ENCODE measurements around the gene EML1. TPM values are rescaled to one million over a fixed set of nuclear protein-coding genes. Genes with fewer than 3 reads are reported as not detected.

Gene EML1
- total and polyA plus RNA-seq, 8 donors = 5.8 to 66.5 (median 34.8) TPM

DNA sequence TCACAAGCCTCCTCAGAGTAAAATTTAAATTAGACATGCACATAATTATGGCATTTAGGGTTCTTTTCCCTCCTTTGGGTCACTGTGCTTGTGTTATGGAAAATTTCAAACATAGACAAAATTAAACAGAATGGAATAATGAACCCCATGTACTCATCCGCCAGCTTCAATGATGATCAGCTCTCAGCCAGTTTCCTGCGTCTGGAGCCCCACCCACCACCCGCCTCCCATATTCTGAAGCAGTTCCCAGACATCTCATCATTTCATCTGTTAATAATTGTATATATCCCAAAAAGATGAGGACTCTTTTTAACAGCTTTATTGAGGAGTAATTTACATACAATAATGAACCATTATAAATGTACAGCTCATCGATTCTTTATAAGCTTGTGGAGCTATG, 128.2 kb downstream of the EML1 start:
- Histone ChIP-seq H3K27me3 (no peaks in the 10 kb centered on the region), H3K4me3 (no peak overlapping the region), H3K4me1 (no peaks in the 10 kb centered on the region), H3K9me3 (no peaks in the 10 kb centered on the region), H3K36me3 (peaks cover 0 to 83% (median 53%) of the 10 kb centered on the region in 4 donors), H3K27ac (no peak overlapping the region)
- WGBS, 5 donors = 90 to 98% (median 96%) methylated on average over 4 of the region's 4 CpGs
- TF ChIP-seq POLR2AphosphoS5 (IDR thresholded peaks at IDR 0.05) (no peak), EP300 (IDR thresholded peaks at IDR 0.05) (no peak), POLR2A (IDR thresholded peaks at IDR 0.05) (no peak)
- TF ChIP-seq, protein P1, sequence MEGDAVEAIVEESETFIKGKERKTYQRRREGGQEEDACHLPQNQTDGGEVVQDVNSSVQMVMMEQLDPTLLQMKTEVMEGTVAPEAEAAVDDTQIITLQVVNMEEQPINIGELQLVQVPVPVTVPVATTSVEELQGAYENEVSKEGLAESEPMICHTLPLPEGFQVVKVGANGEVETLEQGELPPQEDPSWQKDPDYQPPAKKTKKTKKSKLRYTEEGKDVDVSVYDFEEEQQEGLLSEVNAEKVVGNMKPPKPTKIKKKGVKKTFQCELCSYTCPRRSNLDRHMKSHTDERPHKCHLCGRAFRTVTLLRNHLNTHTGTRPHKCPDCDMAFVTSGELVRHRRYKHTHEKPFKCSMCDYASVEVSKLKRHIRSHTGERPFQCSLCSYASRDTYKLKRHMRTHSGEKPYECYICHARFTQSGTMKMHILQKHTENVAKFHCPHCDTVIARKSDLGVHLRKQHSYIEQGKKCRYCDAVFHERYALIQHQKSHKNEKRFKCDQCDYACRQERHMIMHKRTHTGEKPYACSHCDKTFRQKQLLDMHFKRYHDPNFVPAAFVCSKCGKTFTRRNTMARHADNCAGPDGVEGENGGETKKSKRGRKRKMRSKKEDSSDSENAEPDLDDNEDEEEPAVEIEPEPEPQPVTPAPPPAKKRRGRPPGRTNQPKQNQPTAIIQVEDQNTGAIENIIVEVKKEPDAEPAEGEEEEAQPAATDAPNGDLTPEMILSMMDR (IDR thresholded peaks at IDR 0.05) = no peak
- intact Hi-C loops (cut with DNase I; ENCODE audit: low total_unique reads) = no loop called here
- DNase-seq = no peak

DNA sequence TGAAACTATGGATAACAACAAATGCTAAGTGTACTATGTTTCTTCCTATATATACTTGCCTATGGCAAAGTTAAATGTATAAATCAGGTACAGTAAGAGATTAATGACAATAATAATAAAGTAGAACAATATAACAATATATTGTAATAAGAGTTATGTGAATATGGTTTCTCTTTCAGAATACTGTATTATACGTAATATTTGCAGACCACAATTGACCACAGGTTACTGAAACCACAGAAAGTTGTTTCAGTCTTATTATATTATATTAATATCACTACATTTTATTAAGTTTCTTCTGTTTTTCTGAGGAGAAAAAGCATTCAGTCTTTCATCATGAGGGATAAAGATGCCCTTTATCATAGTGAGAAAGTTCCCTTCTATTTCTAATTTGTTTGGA, 131.2 kb downstream of the EML1 start:
- Histone ChIP-seq H3K4me3 (no peak overlapping the region), H3K27ac (no peak overlapping the region), H3K27me3 (no peaks in the 10 kb centered on the region), H3K36me3 (peaks cover 0 to 59% (median 36%) of the 10 kb centered on the region in 4 donors), H3K9me3 (no peaks in the 10 kb centered on the region), H3K4me1 (no peaks in the 10 kb centered on the region)
- intact Hi-C loops (cut with DNase I; ENCODE audit: low total_unique reads) = no loop called here
- WGBS, 5 donors = 81 to 93% (median 85%) methylated on average over 1 of the region's 1 CpG
- DNase-seq = no peak
- no peak for TF ChIP-seq POLR2AphosphoS5 (IDR thresholded peaks at IDR 0.05)
- TF ChIP-seq, protein P1 (IDR thresholded peaks at IDR 0.05) = no peak
- TF ChIP-seq EP300 (IDR thresholded peaks at IDR 0.05) = no peak
- TF ChIP-seq POLR2A (IDR thresholded peaks at IDR 0.05) = no peak

DNA sequence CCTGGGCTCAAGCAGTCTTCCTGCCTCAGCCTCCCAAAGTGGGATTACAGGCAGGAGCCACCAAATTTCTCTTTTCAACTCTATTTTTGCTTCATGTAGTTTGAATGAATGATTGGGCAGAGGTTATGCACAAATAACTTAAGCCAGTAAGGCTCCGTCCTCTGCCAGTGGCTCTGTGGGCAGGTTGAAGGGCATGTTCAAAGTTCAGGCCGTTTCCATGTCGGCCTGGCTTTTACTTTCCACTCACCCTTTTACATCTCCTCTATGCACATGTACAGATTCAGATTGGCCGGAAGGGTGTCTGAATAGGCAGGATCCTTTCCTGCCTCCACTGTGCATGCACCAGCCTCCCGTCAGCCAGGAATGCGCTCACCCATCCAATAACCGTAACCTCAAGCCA, 132.3 kb downstream of the EML1 start:
- no peak for DNase-seq
- TF ChIP-seq POLR2A (IDR thresholded peaks at IDR 0.05) = no peak
- TF ChIP-seq POLR2AphosphoS5 (IDR thresholded peaks at IDR 0.05) = no peak
- TF ChIP-seq EP300 (IDR thresholded peaks at IDR 0.05) = no peak
- TF ChIP-seq, protein P1 (IDR thresholded peaks at IDR 0.05) = no peak
- Histone ChIP-seq H3K4me1 (no peaks in the 10 kb centered on the region), H3K27ac (no peak overlapping the region), H3K4me3 (no peak overlapping the region), H3K36me3 (peaks cover 0 to 56% (median 30%) of the 10 kb centered on the region in 4 donors), H3K27me3 (no peaks in the 10 kb centered on the region), H3K9me3 (no peaks in the 10 kb centered on the region)
- 86 to 93% (median 92%) methylated on average over 7 of the region's 7 CpGs for WGBS, 5 donors
- intact Hi-C loops (cut with DNase I; ENCODE audit: low total_unique reads) = no loop called here

DNA sequence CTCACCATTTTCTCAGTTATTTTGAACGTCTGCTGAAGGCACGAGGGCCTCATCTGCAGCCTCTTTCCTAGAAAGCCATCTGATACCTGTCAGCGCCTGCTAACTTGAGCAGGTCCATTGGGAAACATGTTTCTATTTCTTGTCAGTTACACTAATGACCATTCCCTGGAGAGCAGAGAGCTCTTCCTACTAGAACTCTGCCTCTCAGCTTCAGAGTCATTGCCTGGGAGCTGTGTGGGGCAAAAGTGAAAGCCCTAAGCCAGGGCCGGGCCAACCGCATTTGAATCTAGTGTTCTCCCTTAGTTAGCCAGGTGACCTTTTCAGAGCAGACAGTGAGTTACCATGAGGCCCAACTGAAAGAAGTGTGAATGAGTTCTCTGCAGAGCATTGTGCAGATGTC, 135.8 kb downstream of the EML1 start:
- no peaks in the 10 kb centered on the region for H3K9me3 ChIP-seq
- no peaks in the 10 kb centered on the region for H3K27me3 ChIP-seq
- H3K4me3 ChIP-seq = no peak overlapping the region
- TF ChIP-seq POLR2A (IDR thresholded peaks at IDR 0.05) = no peak
- TF ChIP-seq EP300 (IDR thresholded peaks at IDR 0.05) = no peak
- no peak for TF ChIP-seq POLR2AphosphoS5 (IDR thresholded peaks at IDR 0.05)
- TF ChIP-seq, protein P1 (IDR thresholded peaks at IDR 0.05) = no peak
- H3K36me3 ChIP-seq = peaks cover 0 to 21% (median 6%) of the 10 kb centered on the region in 4 donors
- no peak overlapping the region for H3K27ac ChIP-seq
- intact Hi-C loops (cut with DNase I; ENCODE audit: low total_unique reads) = no loop called here
- DNase-seq = no peak
- WGBS, 5 donors = 83 to 98% (median 92%) methylated on average over 5 of the region's 5 CpGs
- no peaks in the 10 kb centered on the region for H3K4me1 ChIP-seq

Measured in stomach (tissue), 9 donors.